GM19395 (cell line): ENCODE measurements around the gene EPC1.
"Not testable (repeated sequence)": the region's sequence is repeated elsewhere in the genome, so short reads cannot be mapped to it uniquely, and the experiment has no call there.

Experiments used
- ATAC-seq: cut with Tn5 transposase; IDR thresholded peaks from one replicate; pipeline ENCODE4 v1.9.1; 2021; ENCODE audit warnings: mild to moderate bottlenecking, moderate library complexity; ENCODE audit not compliant: unreplicated experiment

Gene EPC1

GRCh38 chr10:32241946-32242345 is 105.0 kb downstream of the EPC1 start:
- ATAC-seq, result no peak

GRCh38 chr10:32240471-32240870 is 106.5 kb downstream of the EPC1 start:
- ATAC-seq, result no peak

DNA sequence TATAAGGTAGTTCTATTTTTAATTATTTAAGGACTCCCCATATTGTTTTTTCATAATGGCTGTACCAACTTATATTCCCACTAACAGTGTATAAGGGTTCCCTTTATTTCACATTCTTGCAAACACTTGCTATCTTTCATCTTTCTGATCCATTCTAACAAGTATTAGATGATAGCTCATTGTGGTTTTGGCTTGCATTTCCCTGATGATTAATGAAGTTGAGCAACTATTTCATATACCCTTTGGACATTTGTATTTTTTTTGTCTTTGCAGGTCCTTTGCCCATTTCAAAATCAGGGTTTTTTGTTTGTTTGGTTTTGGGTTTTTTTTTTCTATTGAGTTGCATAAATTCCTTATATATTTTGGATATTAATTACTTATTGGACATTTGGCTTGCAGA is 107.2 kb downstream of the EPC1 start:
- no peak for ATAC-seq

- no peak for ATAC-seq
These were observed 109.2 kb downstream of the EPC1 start for GRCh38 chr10:32237644-32238345.

- ATAC-seq, result no peak
These were observed 112.5 kb downstream of the EPC1 start for GRCh38 chr10:32234471-32234870.

DNA sequence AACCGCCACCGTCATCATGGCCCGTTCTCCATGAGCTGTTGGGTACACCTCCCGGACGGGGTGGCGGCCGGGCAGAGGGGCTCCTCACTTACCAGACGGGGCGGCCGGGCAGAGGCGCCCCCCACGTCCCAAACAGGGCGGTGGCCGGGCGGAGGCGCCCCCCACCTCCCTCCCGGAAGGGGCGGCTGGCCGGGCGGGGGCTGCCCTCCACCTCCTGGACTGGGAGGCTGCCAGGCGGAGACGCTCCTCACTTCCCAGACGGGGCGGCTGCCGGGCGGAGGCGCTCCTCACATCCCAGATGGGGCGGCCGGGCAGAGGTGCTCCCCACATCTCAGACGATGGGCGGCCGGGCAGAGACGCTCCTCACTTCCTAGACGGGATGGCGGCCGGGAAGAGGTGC is 113.6 kb downstream of the EPC1 start:
- ATAC-seq, result not testable (repeated sequence)

- ATAC-seq, result no peak
These were observed 114.6 kb downstream of the EPC1 start for GRCh38 chr10:32232378-32232777.

GRCh38 chr10:32229788-32230187 is 117.2 kb downstream of the EPC1 start:
- not testable (repeated sequence) for ATAC-seq

DNA sequence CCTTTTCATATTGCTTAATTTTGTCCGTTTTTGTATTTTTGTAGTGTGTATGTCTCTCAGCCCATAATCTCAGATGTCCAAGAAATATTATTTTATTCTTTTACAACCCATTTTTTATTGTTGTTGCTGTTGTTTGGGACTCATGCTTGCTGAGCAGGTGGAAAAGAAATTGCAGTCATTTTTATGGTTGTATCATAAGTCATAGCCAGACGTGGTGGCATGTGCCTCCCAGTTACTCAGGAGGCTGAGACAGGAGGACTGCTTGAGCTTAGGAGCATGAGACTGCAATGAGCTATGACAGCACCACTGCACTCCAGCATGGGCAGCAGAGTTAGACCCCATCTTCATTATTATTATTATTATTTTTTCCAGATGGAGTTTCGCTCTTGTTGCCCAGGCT is 117.8 kb downstream of the EPC1 start:
- no peak for ATAC-seq

- no peak for ATAC-seq
These were observed 119.2 kb downstream of the EPC1 start for GRCh38 chr10:32227802-32228201.

DNA sequence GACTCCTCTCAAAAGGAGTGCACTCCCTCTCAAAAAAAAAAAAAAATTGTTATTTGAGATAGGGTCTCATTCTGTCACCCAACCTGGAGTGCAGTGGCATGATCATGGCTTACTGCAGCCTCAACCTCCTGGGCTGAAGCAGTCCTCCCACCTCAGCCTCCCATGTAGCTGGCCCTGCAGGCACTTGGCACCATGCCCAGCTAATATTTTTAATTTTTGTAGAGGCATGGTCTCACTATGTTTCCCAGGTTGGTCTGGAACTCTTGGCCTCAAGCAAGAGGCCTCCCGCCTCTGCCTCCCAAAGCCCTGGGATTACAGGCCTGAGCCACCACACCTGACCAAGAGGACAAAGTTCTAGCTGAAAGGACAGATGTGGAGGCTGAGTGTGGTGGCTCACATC is 120.3 kb downstream of the EPC1 start:
- ATAC-seq, result no peak

- ATAC-seq, result no peak
These were observed 121.0 kb downstream of the EPC1 start for GRCh38 chr10:32225976-32226375.

DNA sequence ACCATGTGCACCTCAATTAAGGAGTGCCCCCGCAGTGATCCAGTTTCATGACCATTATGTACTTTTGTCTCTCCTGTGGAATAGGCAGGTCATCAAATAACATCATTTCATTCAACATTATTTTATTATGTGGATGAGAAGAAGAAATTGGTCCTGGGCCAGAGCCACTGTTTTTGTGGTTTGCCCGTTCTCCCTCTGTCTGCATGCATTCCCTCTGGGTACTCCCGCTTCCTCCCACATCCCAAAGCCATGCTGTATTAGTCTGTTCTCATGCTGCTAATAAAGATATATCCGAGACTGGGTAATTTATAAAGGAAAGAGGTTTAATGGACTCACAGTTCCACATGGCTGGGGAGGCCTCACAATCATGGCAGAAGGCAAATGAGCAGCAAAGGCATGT is 124.6 kb downstream of the EPC1 start:
- ATAC-seq, result not testable (repeated sequence)

GRCh38 chr10:32219156-32219555 is 127.8 kb downstream of the EPC1 start:
- not testable (repeated sequence) for ATAC-seq

- not testable (repeated sequence) for ATAC-seq
These were observed 128.5 kb downstream of the EPC1 start for GRCh38 chr10:32218206-32219044.
